ENCODE measurements around the gene MAGEL2. TPM values are rescaled to one million over a fixed set of nuclear protein-coding genes. Genes with fewer than 3 reads are reported as not detected.
A peak's percentile ranks its signal among the peaks of the same experiment; 100 is the strongest.

MAGEL2 gene
- polyA plus RNA-seq (2013): 0.15 TPM

- Histone ChIP-seq H3K9me3 (ENCODE audit: control extremely low read depth in 1 of 5, control insufficient read depth in 4 of 5, insufficient read depth in 2 of 5, low read depth in 1 of 5, low read length in 4 of 5) (no peaks in the 10 kb centered on the region), H3K27me3 (replicated peaks in 2 of 5; ENCODE audit: control insufficient read depth in 4 of 5, insufficient read depth in 5 of 5, low read length in 4 of 5) (peaks cover 0 to 33% (median 4%) of the 10 kb centered on the region in 5 experiments), H3K36me3 (ENCODE audit: control insufficient read depth in 4 of 4, insufficient read depth in 4 of 4, low read length in 3 of 4) (no peaks in the 10 kb centered on the region), H3K4me3 (ENCODE audit: control insufficient read depth in 1 of 7, extremely low read depth in 1 of 7, insufficient read depth in 4 of 7, low read depth in 2 of 7, low read length in 6 of 7) (peak within 1 kb of the TSS in 5 of 7 experiments; percentile 13 to 72 (median 57)), H3K27ac (ENCODE audit: insufficient read depth in 1 of 2, low read depth in 1 of 2, low read length in 2 of 2, poor library complexity in 1 of 2, severe bottlenecking in 2 of 2) (no peak within 1 kb of the TSS), H3K4me1 (ENCODE audit: control extremely low read depth in 1 of 4, control insufficient read depth in 4 of 4, insufficient read depth in 4 of 4, low read length in 3 of 4) (peaks cover 0 to 6% (median 0%) of the 10 kb centered on the region in 4 experiments)
- WGBS (ENCODE audit: insufficient coverage): 49% methylated on average over 27 of the region's 37 CpGs
- ChIA-PET POLR2A (no interaction called here), CTCF (no interaction called here)
- peak in 2 of 3 donors; percentile 22 to 38 for DNase-seq
Measured at GRCh38 chr15:23647421-23648370, at the start of gene MAGEL2. TSS of gene MAGEL2 (minus strand) at chr15:23647867. CDS start at chr15:23647742, 125 bp downstream.

GRCh38 chr15:23695282-23695681, 47.6 kb upstream of the MAGEL2 start:
- Histone ChIP-seq H3K27ac (ENCODE audit: insufficient read depth in 1 of 2, low read depth in 1 of 2, low read length in 2 of 2, poor library complexity in 1 of 2, severe bottlenecking in 2 of 2) (no peak overlapping the region), H3K36me3 (ENCODE audit: control insufficient read depth in 4 of 4, insufficient read depth in 4 of 4, low read length in 3 of 4) (no peaks in the 10 kb centered on the region), H3K9me3 (ENCODE audit: control extremely low read depth in 1 of 5, control insufficient read depth in 4 of 5, insufficient read depth in 2 of 5, low read depth in 1 of 5, low read length in 4 of 5) (peaks cover 0 to 2% (median 0%) of the 10 kb centered on the region in 5 experiments), H3K4me1 (ENCODE audit: control extremely low read depth in 1 of 4, control insufficient read depth in 4 of 4, insufficient read depth in 4 of 4, low read length in 3 of 4) (no peaks in the 10 kb centered on the region), H3K27me3 (replicated peaks in 2 of 5; ENCODE audit: control insufficient read depth in 4 of 5, insufficient read depth in 5 of 5, low read length in 4 of 5) (peaks cover 0 to 3% (median 0%) of the 10 kb centered on the region in 5 experiments), H3K4me3 (ENCODE audit: control insufficient read depth in 1 of 7, extremely low read depth in 1 of 7, insufficient read depth in 4 of 7, low read depth in 2 of 7, low read length in 6 of 7) (no peak overlapping the region)
- 80% methylated on average over 1 of the region's 2 CpGs for WGBS (ENCODE audit: insufficient coverage)
- POLR2A ChIA-PET: no interaction called here
- CTCF ChIA-PET: no interaction called here
- DNase-seq: no peak

- no peaks in the 10 kb centered on the region for H3K36me3 ChIP-seq (ENCODE audit: control insufficient read depth in 4 of 4, insufficient read depth in 4 of 4, low read length in 3 of 4)
- no peaks in the 10 kb centered on the region for H3K4me1 ChIP-seq (ENCODE audit: control extremely low read depth in 1 of 4, control insufficient read depth in 4 of 4, insufficient read depth in 4 of 4, low read length in 3 of 4)
- H3K9me3 ChIP-seq (ENCODE audit: control extremely low read depth in 1 of 5, control insufficient read depth in 4 of 5, insufficient read depth in 2 of 5, low read depth in 1 of 5, low read length in 4 of 5): peaks cover 0 to 3% (median 0%) of the 10 kb centered on the region in 5 experiments
- ChIA-PET CTCF (no interaction called here), POLR2A (no interaction called here)
- no peak overlapping the region for H3K4me3 ChIP-seq (ENCODE audit: control insufficient read depth in 1 of 7, extremely low read depth in 1 of 7, insufficient read depth in 4 of 7, low read depth in 2 of 7, low read length in 6 of 7)
- no peak overlapping the region for H3K27ac ChIP-seq (ENCODE audit: insufficient read depth in 1 of 2, low read depth in 1 of 2, low read length in 2 of 2, poor library complexity in 1 of 2, severe bottlenecking in 2 of 2)
- WGBS (ENCODE audit: insufficient coverage): 100% methylated on average over 1 of the region's 1 CpG
- H3K27me3 ChIP-seq (replicated peaks in 2 of 5; ENCODE audit: control insufficient read depth in 4 of 5, insufficient read depth in 5 of 5, low read length in 4 of 5): peaks cover 0 to 3% (median 0%) of the 10 kb centered on the region in 5 experiments
- DNase-seq: no peak
Measured at GRCh38 chr15:23694592-23694991, 46.9 kb upstream of the MAGEL2 start.

GRCh38 chr15:23690450-23690852, 42.8 kb upstream of the MAGEL2 start:
- ChIA-PET POLR2A (interaction anchor here (0.6 kb wide), 1 partner anchor 23 kb away, joined by 4 read pairs; no protein-coding TSS in a partner anchor), CTCF (no interaction called here)
- H3K36me3 ChIP-seq (ENCODE audit: control insufficient read depth in 4 of 4, insufficient read depth in 4 of 4, low read length in 3 of 4): no peaks in the 10 kb centered on the region
- peaks cover 0 to 3% (median 0%) of the 10 kb centered on the region in 5 experiments for H3K27me3 ChIP-seq (replicated peaks in 2 of 5; ENCODE audit: control insufficient read depth in 4 of 5, insufficient read depth in 5 of 5, low read length in 4 of 5)
- H3K4me1 ChIP-seq (ENCODE audit: control extremely low read depth in 1 of 4, control insufficient read depth in 4 of 4, insufficient read depth in 4 of 4, low read length in 3 of 4): no peaks in the 10 kb centered on the region
- 86% methylated on average over 5 of the region's 5 CpGs for WGBS (ENCODE audit: insufficient coverage)
- no peak for DNase-seq
- H3K4me3 ChIP-seq (ENCODE audit: control insufficient read depth in 1 of 7, extremely low read depth in 1 of 7, insufficient read depth in 4 of 7, low read depth in 2 of 7, low read length in 6 of 7): no peak overlapping the region
- H3K27ac ChIP-seq (ENCODE audit: insufficient read depth in 1 of 2, low read depth in 1 of 2, low read length in 2 of 2, poor library complexity in 1 of 2, severe bottlenecking in 2 of 2): no peak overlapping the region
- H3K9me3 ChIP-seq (ENCODE audit: control extremely low read depth in 1 of 5, control insufficient read depth in 4 of 5, insufficient read depth in 2 of 5, low read depth in 1 of 5, low read length in 4 of 5): peaks cover 0 to 5% (median 0%) of the 10 kb centered on the region in 5 experiments

GRCh38 chr15:23690015-23690414, 42.3 kb upstream of the MAGEL2 start:
- DNase-seq: no peak
- H3K9me3 ChIP-seq (ENCODE audit: control extremely low read depth in 1 of 5, control insufficient read depth in 4 of 5, insufficient read depth in 2 of 5, low read depth in 1 of 5, low read length in 4 of 5): peaks cover 0 to 5% (median 0%) of the 10 kb centered on the region in 5 experiments
- peaks cover 0 to 3% (median 0%) of the 10 kb centered on the region in 5 experiments for H3K27me3 ChIP-seq (replicated peaks in 2 of 5; ENCODE audit: control insufficient read depth in 4 of 5, insufficient read depth in 5 of 5, low read length in 4 of 5)
- H3K4me3 ChIP-seq (ENCODE audit: control insufficient read depth in 1 of 7, extremely low read depth in 1 of 7, insufficient read depth in 4 of 7, low read depth in 2 of 7, low read length in 6 of 7): no peak overlapping the region
- H3K27ac ChIP-seq (ENCODE audit: insufficient read depth in 1 of 2, low read depth in 1 of 2, low read length in 2 of 2, poor library complexity in 1 of 2, severe bottlenecking in 2 of 2): no peak overlapping the region
- POLR2A ChIA-PET: interaction anchor here (0.6 kb wide), 1 partner anchor 23 kb away, joined by 4 read pairs; no protein-coding TSS in a partner anchor
- CTCF ChIA-PET: no interaction called here
- WGBS (ENCODE audit: insufficient coverage): 93% methylated on average over 3 of the region's 4 CpGs
- no peaks in the 10 kb centered on the region for H3K36me3 ChIP-seq (ENCODE audit: control insufficient read depth in 4 of 4, insufficient read depth in 4 of 4, low read length in 3 of 4)
- H3K4me1 ChIP-seq (ENCODE audit: control extremely low read depth in 1 of 4, control insufficient read depth in 4 of 4, insufficient read depth in 4 of 4, low read length in 3 of 4): no peaks in the 10 kb centered on the region

DNA sequence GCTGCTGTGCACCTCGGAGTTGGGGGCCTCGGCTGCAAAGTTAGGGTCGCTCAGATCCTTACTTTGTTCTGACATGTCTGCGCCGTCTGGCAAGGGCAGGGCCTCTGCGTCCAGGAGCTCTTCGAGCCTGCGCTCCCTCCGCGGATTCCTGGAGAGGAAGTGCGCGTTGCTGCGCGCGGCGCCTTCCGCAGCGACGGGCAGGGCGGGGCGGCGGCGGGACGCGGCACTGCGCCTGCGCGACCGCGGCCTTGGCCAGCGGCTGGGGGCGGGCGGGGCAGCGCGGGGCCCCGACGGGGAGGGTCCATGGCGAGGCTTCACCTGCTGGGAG, 39.4 kb upstream of the MAGEL2 start, which contains the start of gene NDN:
NDN (minus strand) TSS at position 163 of the 328 bp plus-strand sequence; CDS start at position 75, 88 bp downstream.
- Histone ChIP-seq H3K9me3 (ENCODE audit: control extremely low read depth in 1 of 5, control insufficient read depth in 4 of 5, insufficient read depth in 2 of 5, low read depth in 1 of 5, low read length in 4 of 5) (peaks cover 0 to 5% (median 0%) of the 10 kb centered on the region in 5 experiments), H3K4me1 (ENCODE audit: control extremely low read depth in 1 of 4, control insufficient read depth in 4 of 4, insufficient read depth in 4 of 4, low read length in 3 of 4) (no peaks in the 10 kb centered on the region), H3K36me3 (ENCODE audit: control insufficient read depth in 4 of 4, insufficient read depth in 4 of 4, low read length in 3 of 4) (no peaks in the 10 kb centered on the region), H3K27me3 (replicated peaks in 2 of 5; ENCODE audit: control insufficient read depth in 4 of 5, insufficient read depth in 5 of 5, low read length in 4 of 5) (peaks cover 0 to 3% (median 0%) of the 10 kb centered on the region in 5 experiments), H3K27ac (ENCODE audit: insufficient read depth in 1 of 2, low read depth in 1 of 2, low read length in 2 of 2, poor library complexity in 1 of 2, severe bottlenecking in 2 of 2) (no peak within 1 kb of the TSS), H3K4me3 (ENCODE audit: control insufficient read depth in 1 of 7, extremely low read depth in 1 of 7, insufficient read depth in 4 of 7, low read depth in 2 of 7, low read length in 6 of 7) (peak within 1 kb of the TSS; percentile 34 to 76 (median 54))
- WGBS (ENCODE audit: insufficient coverage): 37% methylated on average over 30 of the region's 38 CpGs
- ChIA-PET CTCF (no interaction called here), POLR2A (no interaction called here)
- DNase-seq: peak; percentile 46 to 68 (median 65)
